Measurements from ENCODE around the gene GPSM3. TPM values are rescaled to one million over a fixed set of nuclear protein-coding genes. Genes with fewer than 3 reads are reported as not detected.
A peak's percentile ranks its signal among the peaks of the same experiment; 100 is the strongest.

Gene GPSM3
- total and polyA plus RNA-seq, 2 of the 13 experiments (the other 11 are each of a cell fraction or from before 2014, with no cell fraction given), result 0.18 to 6.2 TPM

GRCh38 chr6:32175711-32176475 is 16.6 kb downstream of the GPSM3 start, which contains the start of gene AGPAT1 (continued):
- TF ChIP-seq MLXIP (CRISPR knock-in tag; IDR thresholded peaks at IDR 0.05; ENCODE audit: borderline replicate concordance) (no peak), MTA3 (CRISPR knock-in tag; IDR thresholded peaks at IDR 0.05) (no peak), KDM2A (CRISPR knock-in tag; IDR thresholded peaks at IDR 0.05; ENCODE audit: borderline replicate concordance, low read depth) (peak; percentile 15; the same call in 1 of the 2 replicates), ZNF292 (CRISPR knock-in tag; IDR thresholded peaks at IDR 0.05; ENCODE audit: borderline replicate concordance, low read depth) (0 out of 2 replicates have a peak, but pooled peaks have one; percentile 12), THAP11 (CRISPR knock-in tag; IDR thresholded peaks at IDR 0.05) (peak; percentile 83), GTF2F1 (IDR thresholded peaks at IDR 0.05; ENCODE audit: low read length) (no peak), ZKSCAN1 (IDR thresholded peaks at IDR 0.05; ENCODE audit: low read length) (no peak), GATA4 (IDR thresholded peaks at IDR 0.05; ENCODE audit: borderline replicate concordance, low read depth) (no peak), TOPORS (CRISPR knock-in tag; IDR thresholded peaks at IDR 0.05) (no peak), ZFP36L1 (CRISPR knock-in tag; IDR thresholded peaks at IDR 0.05) (no peak), ZNF710 (CRISPR knock-in tag; IDR thresholded peaks at IDR 0.05; ENCODE audit: borderline replicate concordance) (peak; percentile 47; the same call in 1 of the 2 replicates), BRCA1 (CRISPR knock-in tag; IDR thresholded peaks at IDR 0.05) (no peak; the same call in 1 of the 2 replicates), ZBTB1 (CRISPR knock-in tag; IDR thresholded peaks at IDR 0.05; ENCODE audit: borderline replicate concordance) (no peak), ZNF577 (CRISPR knock-in tag; IDR thresholded peaks at IDR 0.05; ENCODE audit: borderline replicate concordance, low read depth) (no peak), ZNF597 (CRISPR knock-in tag; IDR thresholded peaks at IDR 0.05) (no peak), JUND (CRISPR knock-in tag; IDR thresholded peaks at IDR 0.05) (no peak), ZBTB20 (CRISPR knock-in tag; IDR thresholded peaks at IDR 0.05; ENCODE audit: borderline replicate concordance, low read depth) (peak; percentile 85; the same call in 1 of the 2 replicates), ZNF484 (CRISPR knock-in tag; IDR thresholded peaks at IDR 0.05; ENCODE audit: borderline replicate concordance, low read depth) (0 out of 2 replicates have a peak, but pooled peaks have one; percentile 19), TEAD2 (CRISPR knock-in tag; IDR thresholded peaks at IDR 0.05) (no peak), NFE2L2 (IDR thresholded peaks at IDR 0.05; ENCODE audit: low read length) (no peak), RBM39 (IDR thresholded peaks at IDR 0.05; ENCODE audit: low read depth, low read length, poor library complexity, severe bottlenecking) (no peak), ZNF230 (CRISPR knock-in tag; IDR thresholded peaks at IDR 0.05) (no peak; the same call in 1 of the 2 replicates), ZNF136 (CRISPR knock-in tag; IDR thresholded peaks at IDR 0.05; ENCODE audit: low read depth) (no peak)
